GM18526 (cell line): ENCODE measurements around the gene MIPEP.

ENCODE experiments used
- POLR2A ChIP-seq: IDR thresholded peaks from 3 replicates; pipeline ENCODE4 v1.6.1; 2011; ENCODE audit not compliant: insufficient read length; ENCODE audit errors: extremely low read depth

MIPEP gene

DNA sequence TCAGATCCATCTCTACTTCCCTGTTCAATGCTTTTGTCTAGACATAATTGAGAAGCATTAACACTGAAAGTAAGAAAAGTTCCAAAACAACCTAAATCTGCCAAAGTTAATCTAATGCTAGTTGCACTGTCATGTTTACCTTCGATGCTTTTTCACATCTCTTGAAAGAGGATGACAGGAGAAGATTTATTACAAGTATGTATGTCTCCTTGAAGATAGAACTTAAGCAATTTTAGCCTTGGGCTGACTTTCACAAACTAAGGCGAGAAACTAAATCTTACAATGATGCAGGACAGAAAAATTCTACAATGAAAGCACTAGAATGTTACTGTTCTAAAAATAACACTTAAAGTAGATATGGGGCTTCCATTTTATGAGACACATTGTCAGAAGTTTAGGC is 64.0 kb downstream of the MIPEP start:
- no peak for TF ChIP-seq POLR2A

- no peak for TF ChIP-seq POLR2A
Measured at GRCh38 chr13:23824371-23824770, 64.8 kb downstream of the MIPEP start.

DNA sequence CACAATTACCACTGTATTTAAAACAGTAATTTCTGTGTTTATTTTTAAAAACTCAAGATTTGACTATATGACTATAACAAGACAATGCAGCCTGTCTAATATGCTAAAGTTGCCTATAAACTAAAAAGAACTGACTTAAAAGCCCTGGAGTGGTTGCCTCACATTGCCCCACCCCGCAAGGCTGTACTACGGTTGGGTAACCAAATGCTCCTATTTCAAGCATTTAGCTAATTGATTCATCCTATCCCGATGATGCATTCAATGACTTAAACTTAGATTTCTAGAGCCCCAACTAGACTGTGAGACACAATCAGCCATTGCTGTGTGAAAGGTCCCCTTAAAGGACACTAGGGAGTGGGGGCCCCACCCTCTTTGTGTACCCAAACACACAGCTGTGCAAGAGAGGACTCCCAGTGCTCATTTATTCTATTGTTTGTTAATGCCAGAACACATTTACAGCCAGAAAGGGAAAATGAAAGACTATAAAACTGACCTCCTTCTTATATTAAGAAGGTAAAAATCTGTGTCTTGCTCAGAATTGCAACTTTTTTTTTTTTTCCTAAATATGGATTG is 66.9 kb downstream of the MIPEP start:
- TF ChIP-seq POLR2A: no peak

GRCh38 chr13:23820530-23820929 is 68.7 kb downstream of the MIPEP start:
- TF ChIP-seq POLR2A: no peak

DNA sequence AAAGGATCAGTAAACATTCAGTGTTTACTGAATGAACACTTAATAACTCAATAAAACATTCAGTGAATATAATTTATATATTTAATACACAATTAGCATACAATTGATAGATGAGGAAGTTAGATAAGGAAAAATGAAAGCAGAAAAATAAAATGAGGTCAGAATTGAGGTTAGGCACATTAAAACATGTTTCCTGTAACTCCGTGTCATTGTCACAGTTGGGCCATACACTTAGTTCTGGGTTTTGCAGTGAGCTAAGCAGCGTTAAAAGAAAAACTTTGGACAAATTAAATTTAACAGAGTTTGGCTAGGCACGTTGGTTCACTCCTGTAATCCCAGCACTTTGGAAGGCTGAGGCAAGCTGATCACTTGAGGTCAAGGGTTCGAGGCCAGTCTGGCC is 71.4 kb downstream of the MIPEP start:
- no peak for TF ChIP-seq POLR2A

- TF ChIP-seq POLR2A: no peak
Measured at GRCh38 chr13:23817136-23817535, 72.1 kb downstream of the MIPEP start.

DNA sequence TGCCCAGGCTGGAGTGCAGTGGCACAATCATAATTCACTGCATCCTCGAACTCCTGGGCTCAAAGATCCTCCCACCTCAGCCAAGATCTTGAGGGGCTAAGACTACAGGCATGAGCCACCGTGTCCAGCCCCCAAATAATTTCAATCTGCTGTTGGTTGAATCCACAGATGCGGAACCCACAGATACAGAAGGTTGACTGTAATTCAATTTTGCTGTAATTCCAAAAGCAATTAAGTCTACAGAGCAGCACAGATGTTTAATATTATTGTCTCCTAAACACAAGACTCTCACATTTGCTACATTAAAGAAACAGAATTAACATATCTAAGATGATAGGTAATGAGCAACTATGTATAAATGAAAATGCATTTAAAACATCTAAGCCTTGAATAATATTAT is 75.6 kb downstream of the MIPEP start:
- no peak for TF ChIP-seq POLR2A

- no peak for TF ChIP-seq POLR2A
Measured at GRCh38 chr13:23811366-23812062, 77.7 kb downstream of the MIPEP start.

DNA sequence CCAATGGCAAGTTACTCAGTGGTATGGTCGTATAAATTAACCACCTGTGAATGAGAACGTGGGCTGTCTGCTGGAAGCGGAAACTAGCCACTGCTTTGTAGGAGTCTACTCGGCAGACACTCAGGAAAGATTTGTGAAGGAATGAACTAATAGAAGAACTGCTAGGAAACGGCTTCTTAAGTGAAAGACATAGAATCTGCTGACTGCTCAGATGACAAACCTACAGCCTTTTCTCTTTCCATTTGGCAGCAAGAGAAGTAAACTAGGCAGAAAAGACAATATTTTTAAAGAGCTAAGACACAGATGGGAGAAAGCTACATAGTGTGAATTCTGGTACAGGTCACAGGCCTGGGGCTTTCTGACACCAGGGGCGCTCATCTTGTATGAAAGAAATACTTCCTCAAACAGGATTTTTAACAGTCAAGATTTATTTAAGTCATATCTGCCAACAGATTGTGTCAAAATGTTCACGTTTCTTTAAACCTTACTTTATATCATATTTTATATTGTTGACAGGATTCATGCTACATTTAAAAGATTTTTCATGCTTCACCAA is 78.4 kb downstream of the MIPEP start:
- no peak for TF ChIP-seq POLR2A

DNA sequence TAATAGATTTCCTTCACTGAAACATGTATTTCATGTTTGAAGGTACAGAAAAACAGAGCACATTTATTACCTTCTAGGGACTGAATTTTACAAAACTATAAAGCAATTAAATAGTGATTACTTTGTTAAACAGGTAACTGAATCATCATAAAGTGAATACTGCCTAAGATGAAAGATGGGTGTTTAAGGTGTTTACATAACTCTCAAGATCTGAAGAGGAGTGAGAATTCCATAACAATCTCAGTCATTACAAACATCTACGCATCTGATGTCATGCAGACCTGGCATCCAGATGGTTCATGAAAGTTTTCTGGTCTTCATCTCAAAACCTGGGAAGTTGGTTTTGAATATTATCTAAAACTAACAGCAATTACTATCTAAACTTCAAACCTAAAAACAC is 80.4 kb downstream of the MIPEP start:
- TF ChIP-seq POLR2A: no peak

DNA sequence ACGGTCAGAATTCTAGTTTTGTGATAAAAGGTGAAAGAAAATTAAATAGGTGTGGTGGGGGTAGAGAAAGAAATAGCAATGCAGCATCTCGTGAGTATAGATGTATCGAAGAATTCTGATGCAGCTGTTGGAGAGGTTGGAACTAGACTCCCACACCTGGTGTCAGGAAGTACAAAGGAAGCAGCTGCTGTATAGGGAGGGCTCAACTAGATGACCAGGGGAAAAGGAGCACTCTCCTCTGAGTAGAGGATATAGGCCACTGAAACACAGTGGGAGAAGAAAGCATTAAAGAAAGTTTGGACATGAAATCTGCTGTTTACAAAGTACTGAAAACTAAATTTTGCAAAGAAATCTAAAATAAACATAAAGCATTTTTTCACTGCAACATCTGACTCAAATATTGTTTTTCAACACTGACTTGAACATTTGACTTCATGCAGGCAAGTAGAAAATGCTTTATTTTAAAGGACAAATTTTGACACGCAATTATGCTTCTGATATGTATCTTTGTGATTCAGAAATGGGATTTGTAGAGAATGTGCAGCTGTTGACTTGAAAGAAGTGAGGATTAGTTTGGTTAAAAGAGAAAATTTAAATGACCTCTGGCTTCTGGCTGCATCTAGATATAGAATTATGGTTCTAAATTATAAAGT is 82.2 kb downstream of the MIPEP start:
- no peak for TF ChIP-seq POLR2A

DNA sequence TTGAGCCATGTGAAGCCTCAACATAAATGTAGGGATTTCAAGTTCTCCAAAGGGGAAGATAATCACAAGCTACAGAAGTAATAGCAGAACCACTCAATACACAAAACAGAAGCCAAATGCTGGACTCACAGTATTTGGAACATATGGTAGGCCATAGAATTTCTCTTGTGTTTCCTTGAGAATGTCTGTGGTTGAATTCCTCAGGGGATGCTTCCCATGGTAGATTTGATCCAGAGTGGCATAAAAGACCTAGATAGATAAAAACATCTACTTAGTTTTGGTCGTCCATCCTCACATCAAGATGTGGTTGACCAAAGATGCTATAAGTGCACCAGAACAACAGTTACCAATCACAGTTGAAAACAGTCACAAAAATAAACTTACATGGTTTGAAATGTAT is 83.4 kb downstream of the MIPEP start:
- TF ChIP-seq POLR2A: no peak

GRCh38 chr13:23805122-23805521 is 84.1 kb downstream of the MIPEP start:
- no peak for TF ChIP-seq POLR2A

- no peak for TF ChIP-seq POLR2A
Measured at GRCh38 chr13:23804166-23804565, 85.0 kb downstream of the MIPEP start.

- no peak for TF ChIP-seq POLR2A
Measured at GRCh38 chr13:23801141-23801540, 88.1 kb downstream of the MIPEP start.

- TF ChIP-seq POLR2A: no peak
Measured at GRCh38 chr13:23799945-23800344, 89.3 kb downstream of the MIPEP start.

- TF ChIP-seq POLR2A: no peak
Measured at GRCh38 chr13:23797276-23797903, 91.8 kb downstream of the MIPEP start.

GRCh38 chr13:23796551-23796950 is 92.6 kb downstream of the MIPEP start:
- no peak for TF ChIP-seq POLR2A
